Measurements from ENCODE around the gene KCNAB1. TPM values are rescaled to one million over a fixed set of nuclear protein-coding genes. Genes with fewer than 3 reads are reported as not detected.

Gene KCNAB1
- total and polyA plus RNA-seq, 2 donors (not counting 3 experiments of a cell fraction or from before 2014, with no cell fraction given), result 0.21 TPM; not detected in 1

DNA sequence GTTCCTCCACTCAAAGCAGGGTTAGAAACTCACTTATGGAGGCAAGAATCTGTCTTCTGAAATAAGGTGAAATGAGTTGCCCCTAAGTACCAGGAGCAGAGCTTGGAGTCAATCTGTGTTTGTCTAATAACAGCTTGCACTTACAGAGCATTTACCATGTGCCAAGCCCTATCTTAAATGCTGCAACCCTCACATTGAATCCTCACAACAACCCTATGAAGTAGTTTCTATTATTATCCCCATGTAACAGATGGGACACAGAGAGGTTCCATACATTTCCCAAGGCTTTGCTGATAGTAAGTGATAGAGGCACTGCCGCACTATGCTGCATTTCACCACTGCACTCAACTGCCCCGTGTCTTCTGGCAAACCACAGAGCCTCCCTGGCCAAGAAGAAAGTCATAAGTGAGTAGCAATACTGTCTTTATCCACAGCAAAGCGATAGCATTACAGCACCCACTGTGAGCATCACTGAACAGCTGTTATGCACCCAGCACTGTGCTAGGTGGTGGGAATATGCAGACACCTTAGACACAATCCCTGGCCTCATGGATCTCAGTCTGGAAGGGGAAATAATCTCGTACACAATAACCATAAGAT lies 293.0 kb downstream of the KCNAB1 start:
- H3K4me1 ChIP-seq (ENCODE audit: control insufficient read depth, extremely low read depth, insufficient read depth, low read length), result no peaks in the 10 kb centered on the region
- no peaks in the 10 kb centered on the region for H3K27me3 ChIP-seq (ENCODE audit: control insufficient read depth in 2 of 2, insufficient read depth in 2 of 2, low read length in 2 of 2)
- no peaks in the 10 kb centered on the region for H3K79me2 ChIP-seq (ENCODE audit: control insufficient read depth, insufficient read depth, low read length)
- H3K36me3 ChIP-seq (ENCODE audit: control insufficient read depth in 2 of 2, extremely low read depth in 1 of 2, insufficient read depth in 2 of 2, low read length in 2 of 2), result no peaks in the 10 kb centered on the region
- no peak for FAIRE-seq
- ChIA-PET POLR2A (no interaction called here), CTCF (interaction anchor here (1.4 to 1.6 kb wide), 2 partner anchors 9 to 11 kb away, joined by 3 read pairs; no protein-coding TSS in a partner anchor)
- H3K27ac ChIP-seq (ENCODE audit: insufficient read depth, low read depth, low read length), result no peak overlapping the region
- no TSS peak for BruUV-seq (replicated peaks)
- H3K9me3 ChIP-seq (replicated peaks; ENCODE audit: control insufficient read depth, insufficient read depth, low read length), result no peaks in the 10 kb centered on the region
- no peak overlapping the region for H3K4me2 ChIP-seq (ENCODE audit: insufficient read depth, low read length)
- H2AFZ ChIP-seq (ENCODE audit: low read depth, low read length), result no peak overlapping the region
- intact Hi-C loops (cut with micrococcal nuclease) (no loop called here), dilution Hi-C loops (cut with MboI; ENCODE audit: extremely low pct_ligation_motif_present, low sequenced_read_pairs) (no loop called here)
- DNase-seq (ENCODE audit: low read depth, low spot score), result no peak
- no peaks in the 10 kb centered on the region for H3K9me1 ChIP-seq (replicated peaks; ENCODE audit: control insufficient read depth, extremely low read depth, insufficient read depth, low read length)
- H3K4me3 ChIP-seq (replicated peaks in 1 of 3; ENCODE audit: insufficient read depth in 1 of 3, low read depth in 1 of 3, low read length in 3 of 3), result no peak overlapping the region
- TF ChIP-seq JUN (IDR thresholded peaks at IDR 0.05; ENCODE audit: borderline replicate concordance, insufficient read depth, insufficient read length, low read depth) (no peak), FOS (IDR thresholded peaks at IDR 0.05; ENCODE audit: borderline replicate concordance, insufficient read depth, low read length) (no peak)
- TF ChIP-seq, protein P1, sequence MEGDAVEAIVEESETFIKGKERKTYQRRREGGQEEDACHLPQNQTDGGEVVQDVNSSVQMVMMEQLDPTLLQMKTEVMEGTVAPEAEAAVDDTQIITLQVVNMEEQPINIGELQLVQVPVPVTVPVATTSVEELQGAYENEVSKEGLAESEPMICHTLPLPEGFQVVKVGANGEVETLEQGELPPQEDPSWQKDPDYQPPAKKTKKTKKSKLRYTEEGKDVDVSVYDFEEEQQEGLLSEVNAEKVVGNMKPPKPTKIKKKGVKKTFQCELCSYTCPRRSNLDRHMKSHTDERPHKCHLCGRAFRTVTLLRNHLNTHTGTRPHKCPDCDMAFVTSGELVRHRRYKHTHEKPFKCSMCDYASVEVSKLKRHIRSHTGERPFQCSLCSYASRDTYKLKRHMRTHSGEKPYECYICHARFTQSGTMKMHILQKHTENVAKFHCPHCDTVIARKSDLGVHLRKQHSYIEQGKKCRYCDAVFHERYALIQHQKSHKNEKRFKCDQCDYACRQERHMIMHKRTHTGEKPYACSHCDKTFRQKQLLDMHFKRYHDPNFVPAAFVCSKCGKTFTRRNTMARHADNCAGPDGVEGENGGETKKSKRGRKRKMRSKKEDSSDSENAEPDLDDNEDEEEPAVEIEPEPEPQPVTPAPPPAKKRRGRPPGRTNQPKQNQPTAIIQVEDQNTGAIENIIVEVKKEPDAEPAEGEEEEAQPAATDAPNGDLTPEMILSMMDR (IDR thresholded peaks at IDR 0.05; ENCODE audit: extremely low read depth in 1 of 2, insufficient read depth in 1 of 2, low read depth in 1 of 2, low read length in 2 of 2), result no peak
- no peaks in the 10 kb centered on the region for H4K20me1 ChIP-seq (replicated peaks; ENCODE audit: control insufficient read depth, extremely low read depth, insufficient read depth, low read length)
- H3K9ac ChIP-seq (replicated peaks; ENCODE audit: extremely low read depth, insufficient read depth, low read length), result no peak overlapping the region

DNA sequence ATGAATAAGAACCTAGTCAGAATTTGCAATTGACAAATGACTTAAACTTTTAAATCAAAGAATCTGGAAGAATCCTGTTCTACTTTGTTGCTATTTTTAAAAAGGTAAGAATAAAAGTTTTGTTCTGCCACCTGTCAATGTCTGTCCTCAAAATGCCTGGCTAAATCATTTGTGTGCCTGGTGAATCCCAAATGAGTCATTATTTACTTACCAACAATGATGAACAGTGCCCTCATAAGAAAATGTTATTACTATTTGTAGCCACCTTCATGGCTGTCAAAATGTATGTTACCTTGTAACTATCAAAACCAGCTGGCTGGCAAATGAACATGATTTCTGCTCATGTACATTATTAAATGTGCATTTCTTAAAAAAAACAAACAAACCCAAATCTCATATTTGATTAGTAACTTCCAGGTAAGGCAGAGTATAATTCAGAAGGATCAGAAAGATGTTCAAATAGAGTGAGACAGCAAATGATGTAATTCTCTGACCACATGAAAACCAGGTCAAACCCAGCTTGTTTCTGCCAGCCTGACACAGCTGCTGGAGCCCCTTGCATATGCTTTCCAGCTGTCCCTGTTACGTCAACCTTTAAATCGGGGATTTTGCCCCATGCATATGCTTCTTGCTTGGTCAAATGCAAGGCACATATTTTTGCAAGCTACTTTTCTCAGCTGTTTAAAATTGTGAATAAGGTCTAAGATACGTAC lies 296.6 kb downstream of the KCNAB1 start:
- dilution Hi-C loops (cut with MboI; ENCODE audit: extremely low pct_ligation_motif_present, low sequenced_read_pairs), result no loop called here
- FAIRE-seq (no peak), DNase-seq (ENCODE audit: low read depth, low spot score) (no peak)
- Histone ChIP-seq H2AFZ (ENCODE audit: low read depth, low read length) (no peak overlapping the region), H3K4me3 (replicated peaks in 1 of 3; ENCODE audit: insufficient read depth in 1 of 3, low read depth in 1 of 3, low read length in 3 of 3) (no peak overlapping the region), H3K9ac (replicated peaks; ENCODE audit: extremely low read depth, insufficient read depth, low read length) (no peak overlapping the region), H3K9me3 (replicated peaks; ENCODE audit: control insufficient read depth, insufficient read depth, low read length) (no peaks in the 10 kb centered on the region), H3K27ac (ENCODE audit: insufficient read depth, low read depth, low read length) (no peak overlapping the region), H3K79me2 (ENCODE audit: control insufficient read depth, insufficient read depth, low read length) (no peaks in the 10 kb centered on the region), H3K36me3 (ENCODE audit: control insufficient read depth in 2 of 2, extremely low read depth in 1 of 2, insufficient read depth in 2 of 2, low read length in 2 of 2) (no peaks in the 10 kb centered on the region), H3K27me3 (ENCODE audit: control insufficient read depth in 2 of 2, insufficient read depth in 2 of 2, low read length in 2 of 2) (no peaks in the 10 kb centered on the region), H3K9me1 (replicated peaks; ENCODE audit: control insufficient read depth, extremely low read depth, insufficient read depth, low read length) (no peaks in the 10 kb centered on the region), H3K4me2 (ENCODE audit: insufficient read depth, low read length) (no peak overlapping the region), H3K4me1 (ENCODE audit: control insufficient read depth, extremely low read depth, insufficient read depth, low read length) (no peaks in the 10 kb centered on the region), H4K20me1 (replicated peaks; ENCODE audit: control insufficient read depth, extremely low read depth, insufficient read depth, low read length) (no peaks in the 10 kb centered on the region)
- TF ChIP-seq EZH2 (IDR thresholded peaks at IDR 0.05; ENCODE audit: borderline replicate concordance, low read depth, low read length, severe bottlenecking), result no peak
- TF ChIP-seq POLR2A (IDR thresholded peaks at IDR 0.05; ENCODE audit: low read depth, low read length), result no peak
- TF ChIP-seq JUN (IDR thresholded peaks at IDR 0.05; ENCODE audit: borderline replicate concordance, insufficient read depth, insufficient read length, low read depth), result no peak
- TF ChIP-seq FOS (IDR thresholded peaks at IDR 0.05; ENCODE audit: borderline replicate concordance, insufficient read depth, low read length), result no peak
- TF ChIP-seq, protein P2, sequence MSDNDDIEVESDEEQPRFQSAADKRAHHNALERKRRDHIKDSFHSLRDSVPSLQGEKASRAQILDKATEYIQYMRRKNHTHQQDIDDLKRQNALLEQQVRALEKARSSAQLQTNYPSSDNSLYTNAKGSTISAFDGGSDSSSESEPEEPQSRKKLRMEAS (IDR thresholded peaks at IDR 0.05; ENCODE audit: insufficient read depth, insufficient read length), result no peak
- TF ChIP-seq MYC (IDR thresholded peaks at IDR 0.05; ENCODE audit: low read depth, low read length), result no peak
- no peak for TF ChIP-seq POLR2AphosphoS5 (IDR thresholded peaks at IDR 0.05; ENCODE audit: insufficient read depth, low read depth, low read length)
- TF ChIP-seq GATA2 (IDR thresholded peaks at IDR 0.05; ENCODE audit: insufficient read depth, insufficient read length, low read depth, low read length), result no peak
- TF ChIP-seq, protein P1 (IDR thresholded peaks at IDR 0.05; ENCODE audit: extremely low read depth in 1 of 2, insufficient read depth in 1 of 2, low read depth in 1 of 2, low read length in 2 of 2), result no peak
- POLR2A ChIA-PET, result no interaction called here
- intact Hi-C loops (cut with micrococcal nuclease), result no loop called here
- no TSS peak for BruUV-seq (replicated peaks)
- CTCF ChIA-PET, result interaction anchor here (1.5 to 2.1 kb wide), 3 partner anchors 10 to 12 kb away, joined by 3 to 10 read pairs (median 4); no protein-coding TSS in a partner anchor

Data from endothelial cell of umbilical vein (primary cell).